ENCODE results near the gene AP4M1.
A peak's percentile ranks its signal among the peaks of the same experiment; 100 is the strongest.

Gene AP4M1

DNA sequence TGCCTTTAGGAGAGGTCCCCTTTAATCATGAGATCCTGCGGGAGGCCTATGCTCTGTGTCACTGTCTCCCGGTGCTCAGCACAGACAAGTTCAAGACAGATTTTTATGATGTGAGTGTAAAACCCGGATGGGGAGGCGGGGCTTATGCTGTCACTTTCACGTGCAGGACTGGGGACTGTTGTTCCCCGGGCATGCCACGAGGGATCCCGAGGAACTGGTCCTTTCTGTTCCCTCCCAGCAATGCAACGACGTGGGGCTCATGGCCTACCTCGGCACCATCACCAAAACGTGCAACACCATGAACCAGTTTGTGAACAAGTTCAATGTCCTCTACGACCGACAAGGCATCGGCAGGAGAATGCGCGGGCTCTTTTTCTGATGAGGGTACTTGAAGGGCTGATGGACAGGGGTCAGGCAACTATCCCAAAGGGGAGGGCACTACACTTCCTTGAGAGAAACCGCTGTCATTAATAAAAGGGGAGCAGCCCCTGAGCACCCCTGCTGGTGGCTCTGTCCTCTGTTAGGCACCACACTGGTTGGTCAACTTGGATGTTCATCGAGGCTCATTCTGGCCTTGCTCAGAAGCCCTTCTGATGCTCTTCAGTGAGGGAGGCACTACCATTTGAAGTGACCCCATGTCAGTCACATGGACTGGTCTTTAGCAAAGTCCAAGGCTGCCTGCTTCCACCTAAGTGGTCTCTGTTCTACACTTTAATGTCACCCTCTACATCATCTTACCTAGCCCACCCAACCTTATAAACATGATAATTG, 9.8 kb upstream of the AP4M1 start:
- in situ Hi-C loops (cut with MboI; ENCODE audit: low sequenced_read_pairs) = no loop called here

GRCh38 chr7:100093054-100093453, 8.4 kb upstream of the AP4M1 start:
- Histone ChIP-seq H3K27me3 (ENCODE audit: low read depth) (no peaks in the 10 kb centered on the region), H3K9me3 (no peaks in the 10 kb centered on the region), H3K36me3 (replicated peaks) (peaks cover 78% of the 10 kb centered on the region), H3K4me1 (peaks cover 5% of the 10 kb centered on the region), H3K4me3 (no peak overlapping the region)
- in situ Hi-C loops (cut with MboI; ENCODE audit: low sequenced_read_pairs) = no loop called here
- no peak for DNase-seq (ENCODE audit: low spot score in 2 of 2)

More for the DNA sequence above, 9.8 kb upstream of the AP4M1 start:
- Histone ChIP-seq H3K4me1 (peaks cover 5% of the 10 kb centered on the region), H3K9me3 (no peaks in the 10 kb centered on the region), H3K36me3 (replicated peaks) (peaks cover 63% of the 10 kb centered on the region), H3K27me3 (ENCODE audit: low read depth) (no peaks in the 10 kb centered on the region), H3K4me3 (no peak overlapping the region)
- DNase-seq (ENCODE audit: low spot score in 2 of 2) = peak in 1 of 2 experiments; percentile 58

DNA sequence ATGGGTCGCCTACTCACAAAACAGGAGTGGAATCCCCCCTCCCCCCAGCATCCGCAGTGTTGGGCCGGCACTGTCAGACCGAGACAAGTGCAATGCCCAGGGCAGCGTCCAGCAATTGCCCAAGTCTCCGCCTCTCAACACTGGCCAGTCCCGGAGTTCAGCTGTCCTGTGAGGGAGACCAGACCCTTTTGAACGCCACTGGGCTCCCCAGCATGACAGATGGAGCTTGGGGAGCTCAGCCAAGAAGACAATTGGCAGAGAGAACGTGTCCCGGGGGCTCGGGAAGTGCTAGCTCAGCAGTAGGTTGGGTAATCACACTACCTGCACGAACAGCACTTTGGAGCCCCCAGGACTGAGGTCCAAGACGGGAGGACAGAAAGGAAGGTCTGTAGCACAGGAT, 7.9 kb upstream of the AP4M1 start:
- Histone ChIP-seq H3K27me3 (ENCODE audit: low read depth) (no peaks in the 10 kb centered on the region), H3K9me3 (no peaks in the 10 kb centered on the region), H3K36me3 (replicated peaks) (peaks cover 82% of the 10 kb centered on the region), H3K4me3 (no peak overlapping the region), H3K4me1 (peaks cover 1% of the 10 kb centered on the region)
- in situ Hi-C loops (cut with MboI; ENCODE audit: low sequenced_read_pairs) = no loop called here
- DNase-seq (ENCODE audit: low spot score in 2 of 2) = no peak

DNA sequence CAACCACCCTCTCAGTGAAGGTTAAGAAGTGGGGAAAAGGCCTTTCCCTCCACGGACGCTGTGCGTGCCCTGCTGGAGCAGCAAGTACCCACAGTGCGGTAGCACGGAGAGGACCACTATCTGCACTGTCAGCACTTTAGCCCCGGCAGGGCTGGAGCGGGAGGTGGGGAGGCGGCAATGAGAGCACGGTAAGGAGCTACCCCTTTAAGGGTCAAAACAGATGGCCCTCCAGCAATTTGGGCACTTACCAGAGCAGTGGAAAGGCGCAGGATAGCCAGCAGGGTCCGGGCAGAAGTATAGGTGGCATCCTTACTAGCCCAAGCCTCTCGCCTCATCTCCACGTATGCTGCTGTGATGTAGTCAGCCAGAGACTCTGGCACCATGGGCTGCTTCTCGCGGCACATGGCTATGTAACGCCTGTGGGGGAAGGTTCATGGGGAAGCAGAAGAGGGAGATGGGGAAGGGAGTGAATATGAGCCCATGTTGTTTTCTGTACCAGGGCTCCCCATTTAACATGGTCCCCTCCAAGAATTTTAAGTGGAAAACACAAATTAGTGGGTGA, 7.4 kb upstream of the AP4M1 start:
- H3K27me3 ChIP-seq (ENCODE audit: low read depth) = no peaks in the 10 kb centered on the region
- no peak for DNase-seq (ENCODE audit: low spot score in 2 of 2)
- H3K4me1 ChIP-seq = no peaks in the 10 kb centered on the region; the same call in 1 of the 2 replicates
- no peaks in the 10 kb centered on the region for H3K9me3 ChIP-seq
- H3K36me3 ChIP-seq (replicated peaks) = peaks cover 87% of the 10 kb centered on the region
- in situ Hi-C loops (cut with MboI; ENCODE audit: low sequenced_read_pairs) = no loop called here
- no peak overlapping the region for H3K4me3 ChIP-seq

GRCh38 chr7:100095289-100095688, 6.2 kb upstream of the AP4M1 start:
- Histone ChIP-seq H3K9me3 (no peaks in the 10 kb centered on the region), H3K36me3 (replicated peaks) (peaks cover 100% of the 10 kb centered on the region), H3K27me3 (ENCODE audit: low read depth) (no peaks in the 10 kb centered on the region), H3K4me3 (no peak overlapping the region), H3K4me1 (0 out of 2 replicates have a peak, but pooled peaks cover 4% of the 10 kb centered on the region)
- in situ Hi-C loops (cut with MboI; ENCODE audit: low sequenced_read_pairs) = no loop called here
- DNase-seq (ENCODE audit: low spot score in 2 of 2) = no peak

DNA sequence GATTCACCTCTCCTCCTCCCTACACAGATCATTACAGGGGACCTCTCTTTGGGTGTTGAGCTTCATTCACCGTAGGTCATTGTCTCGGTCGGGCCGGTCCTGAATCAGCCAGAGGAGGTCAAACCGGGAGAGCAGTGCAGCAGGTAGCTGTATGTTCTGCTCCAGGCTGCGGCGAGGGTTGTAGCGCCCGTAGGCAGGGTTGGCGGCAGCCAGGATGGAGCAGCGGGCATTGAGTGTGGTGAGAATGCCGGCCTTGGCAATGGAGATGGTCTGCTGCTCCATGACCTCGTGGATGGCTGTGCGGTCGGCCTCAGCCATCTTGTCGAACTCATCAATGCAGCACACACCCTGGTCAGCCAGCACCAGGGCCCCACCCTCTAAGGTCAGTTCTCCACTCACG, 5.7 kb upstream of the AP4M1 start:
- Histone ChIP-seq H3K4me1 (0 out of 2 replicates have a peak, but pooled peaks cover 4% of the 10 kb centered on the region), H3K27me3 (ENCODE audit: low read depth) (no peaks in the 10 kb centered on the region), H3K9me3 (no peaks in the 10 kb centered on the region), H3K4me3 (no peak overlapping the region), H3K36me3 (replicated peaks) (peaks cover 99% of the 10 kb centered on the region)
- in situ Hi-C loops (cut with MboI; ENCODE audit: low sequenced_read_pairs) = no loop called here
- DNase-seq (ENCODE audit: low spot score in 2 of 2) = no peak

DNA sequence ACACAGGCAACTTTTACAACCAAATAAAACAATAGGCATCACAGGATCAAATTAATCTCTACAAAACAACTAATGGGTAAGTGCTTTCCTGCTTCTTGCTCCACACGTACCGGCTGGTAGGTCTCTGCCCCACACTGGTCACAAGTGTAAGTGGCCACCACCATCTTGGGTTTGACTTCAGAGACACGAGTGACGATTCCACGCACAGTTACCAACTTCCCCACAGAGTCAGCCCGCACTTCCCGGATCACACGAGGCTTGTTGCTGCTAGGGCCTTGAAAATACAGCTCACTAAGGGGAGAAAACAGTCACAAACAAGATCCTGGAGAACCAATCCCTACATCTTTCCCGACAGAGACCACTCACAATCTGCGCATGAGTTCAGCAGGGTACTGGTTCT, 2.5 kb upstream of the AP4M1 start:
- Histone ChIP-seq H3K4me3 (no peak overlapping the region), H3K9me3 (no peaks in the 10 kb centered on the region), H3K4me1 (0 out of 2 replicates have a peak, but pooled peaks cover 4% of the 10 kb centered on the region), H3K36me3 (replicated peaks) (peaks cover 70% of the 10 kb centered on the region), H3K27me3 (ENCODE audit: low read depth) (no peaks in the 10 kb centered on the region)
- in situ Hi-C loops (cut with MboI; ENCODE audit: low sequenced_read_pairs) = no loop called here
- DNase-seq (ENCODE audit: low spot score in 2 of 2) = no peak

- in situ Hi-C loops (cut with MboI; ENCODE audit: low sequenced_read_pairs) = no loop called here
- H3K4me1 ChIP-seq = 0 out of 2 replicates have a peak, but pooled peaks cover 4% of the 10 kb centered on the region
Measured at GRCh38 chr7:100099452-100099851, 2.0 kb upstream of the AP4M1 start.

GRCh38 chr7:100100420-100101015, 925 bp upstream of the AP4M1 start:
- H3K36me3 ChIP-seq (replicated peaks) = peaks cover 57% of the 10 kb centered on the region
- peak overlapping the region; percentile 98 for H3K4me3 ChIP-seq
- H3K4me1 ChIP-seq = 0 out of 2 replicates have a peak, but pooled peaks cover 4% of the 10 kb centered on the region
- peak; percentile 84 to 92 for DNase-seq (ENCODE audit: low spot score in 2 of 2)
- no peaks in the 10 kb centered on the region for H3K9me3 ChIP-seq
- no peaks in the 10 kb centered on the region for H3K27me3 ChIP-seq (ENCODE audit: low read depth)
- in situ Hi-C loops (cut with MboI; ENCODE audit: low sequenced_read_pairs) = no loop called here

More at GRCh38 chr7:100099452-100099851, 2.0 kb upstream of the AP4M1 start:
- Histone ChIP-seq H3K36me3 (replicated peaks) (peaks cover 65% of the 10 kb centered on the region), H3K9me3 (no peaks in the 10 kb centered on the region), H3K4me3 (peak overlapping the region; percentile 98), H3K27me3 (ENCODE audit: low read depth) (no peaks in the 10 kb centered on the region)
- no peak for DNase-seq (ENCODE audit: low spot score in 2 of 2)

GRCh38 chr7:100102950-100103840, 1.8 kb downstream of the AP4M1 start:
- Histone ChIP-seq H3K9me3 (no peaks in the 10 kb centered on the region), H3K27me3 (ENCODE audit: low read depth) (no peaks in the 10 kb centered on the region), H3K36me3 (replicated peaks) (peaks cover 50% of the 10 kb centered on the region), H3K4me1 (0 out of 2 replicates have a peak, but pooled peaks cover 4% of the 10 kb centered on the region), H3K4me3 (no peak overlapping the region)
- no peak for DNase-seq (ENCODE audit: low spot score in 2 of 2)
- in situ Hi-C loops (cut with MboI; ENCODE audit: low sequenced_read_pairs) = no loop called here

DNA sequence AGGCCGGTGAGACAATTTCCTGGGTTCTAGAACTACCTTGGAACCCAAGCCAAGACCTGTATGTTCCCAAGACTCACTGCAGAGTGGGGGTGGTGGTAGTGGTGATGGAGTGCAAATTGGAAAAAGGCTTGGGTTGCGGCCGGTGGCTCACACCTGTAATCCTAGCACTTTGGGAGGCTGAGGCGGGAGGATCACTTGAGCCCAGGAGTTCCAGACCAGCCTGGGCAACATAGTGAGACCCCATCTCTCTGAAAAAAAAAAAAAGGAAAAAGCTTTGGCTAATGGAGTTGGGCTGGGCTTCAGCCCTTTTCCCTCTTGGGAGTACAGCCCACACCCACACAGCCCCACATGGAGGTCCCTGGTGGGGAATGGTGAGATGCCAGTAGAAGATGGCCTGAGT, 4.1 kb downstream of the AP4M1 start:
- Histone ChIP-seq H3K27me3 (ENCODE audit: low read depth) (no peaks in the 10 kb centered on the region), H3K9me3 (no peaks in the 10 kb centered on the region), H3K36me3 (replicated peaks) (peaks cover 43% of the 10 kb centered on the region), H3K4me3 (no peak overlapping the region), H3K4me1 (no peaks in the 10 kb centered on the region)
- in situ Hi-C loops (cut with MboI; ENCODE audit: low sequenced_read_pairs) = no loop called here
- no peak for DNase-seq (ENCODE audit: low spot score in 2 of 2)

DNA sequence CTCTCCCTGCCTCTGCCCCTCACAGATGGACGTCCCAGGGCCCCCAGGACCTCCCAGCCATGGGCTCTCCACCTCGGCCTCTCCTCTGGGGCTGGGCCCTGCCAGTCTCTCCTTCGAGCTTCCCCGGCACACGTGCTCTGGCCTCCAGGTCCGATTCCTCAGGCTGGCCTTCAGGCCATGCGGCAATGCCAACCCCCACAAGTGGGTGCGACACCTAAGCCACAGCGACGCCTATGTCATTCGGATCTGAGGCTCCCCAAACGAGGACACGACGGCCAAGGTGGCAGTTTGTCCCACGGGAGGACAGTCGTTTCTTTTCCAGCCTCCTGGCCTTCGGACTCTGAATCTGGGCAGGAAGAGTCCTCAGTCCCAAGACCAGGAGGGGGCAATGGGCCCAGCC, 5.2 kb downstream of the AP4M1 start:
- Histone ChIP-seq H3K9me3 (no peaks in the 10 kb centered on the region), H3K4me1 (no peaks in the 10 kb centered on the region), H3K36me3 (replicated peaks) (peaks cover 48% of the 10 kb centered on the region), H3K27me3 (ENCODE audit: low read depth) (no peaks in the 10 kb centered on the region), H3K4me3 (no peak overlapping the region)
- in situ Hi-C loops (cut with MboI; ENCODE audit: low sequenced_read_pairs) = no loop called here
- no peak for DNase-seq (ENCODE audit: low spot score in 2 of 2)

GRCh38 chr7:100107125-100107737, 5.8 kb downstream of the AP4M1 start:
- Histone ChIP-seq H3K4me3 (no peak overlapping the region), H3K9me3 (no peaks in the 10 kb centered on the region), H3K27me3 (ENCODE audit: low read depth) (no peaks in the 10 kb centered on the region), H3K36me3 (replicated peaks) (peaks cover 52% of the 10 kb centered on the region), H3K4me1 (no peaks in the 10 kb centered on the region)
- in situ Hi-C loops (cut with MboI; ENCODE audit: low sequenced_read_pairs) = no loop called here
- no peak for DNase-seq (ENCODE audit: low spot score in 2 of 2)
